ENCODE results near the gene MAPKAPK2.

Gene MAPKAPK2

DNA sequence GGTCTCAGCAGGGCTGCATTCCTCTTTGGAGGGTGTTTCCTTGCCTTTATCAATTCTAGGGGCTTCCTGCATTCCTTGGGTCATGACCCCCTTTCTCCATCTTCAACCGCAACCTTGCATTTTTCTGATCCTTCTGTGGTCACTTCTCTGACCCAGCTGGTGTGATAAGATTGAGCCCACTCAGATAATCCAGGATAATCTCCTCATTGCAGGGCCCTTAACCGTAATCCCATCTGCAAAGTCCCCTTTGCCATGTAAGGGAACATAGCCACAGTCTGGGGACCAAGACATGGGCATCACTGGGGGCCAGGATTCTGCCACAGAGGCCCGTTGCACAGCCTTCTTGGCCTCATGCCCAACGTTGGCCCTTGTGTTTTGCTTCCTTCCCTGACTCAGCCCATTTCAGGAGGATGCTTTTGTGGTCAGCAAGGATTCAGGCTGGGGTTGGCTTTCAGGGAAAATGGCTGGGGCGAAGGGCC lies 50.9 kb downstream of the MAPKAPK2 start:
- Mint-ChIP-seq H3K4me1 (peaks cover 53 to 72% of the 10 kb centered on the region in 2 donors), H3K9me3 (no peaks in the 10 kb centered on the region), H3K27ac (no peak overlapping the region), H3K36me3 (peaks cover 34 to 45% of the 10 kb centered on the region in 2 donors), H3K27me3 (no peaks in the 10 kb centered on the region), H3K4me3 (no peak overlapping the region)
- no peak for ATAC-seq (replicated peaks)
- no peak for DNase-seq

DNA sequence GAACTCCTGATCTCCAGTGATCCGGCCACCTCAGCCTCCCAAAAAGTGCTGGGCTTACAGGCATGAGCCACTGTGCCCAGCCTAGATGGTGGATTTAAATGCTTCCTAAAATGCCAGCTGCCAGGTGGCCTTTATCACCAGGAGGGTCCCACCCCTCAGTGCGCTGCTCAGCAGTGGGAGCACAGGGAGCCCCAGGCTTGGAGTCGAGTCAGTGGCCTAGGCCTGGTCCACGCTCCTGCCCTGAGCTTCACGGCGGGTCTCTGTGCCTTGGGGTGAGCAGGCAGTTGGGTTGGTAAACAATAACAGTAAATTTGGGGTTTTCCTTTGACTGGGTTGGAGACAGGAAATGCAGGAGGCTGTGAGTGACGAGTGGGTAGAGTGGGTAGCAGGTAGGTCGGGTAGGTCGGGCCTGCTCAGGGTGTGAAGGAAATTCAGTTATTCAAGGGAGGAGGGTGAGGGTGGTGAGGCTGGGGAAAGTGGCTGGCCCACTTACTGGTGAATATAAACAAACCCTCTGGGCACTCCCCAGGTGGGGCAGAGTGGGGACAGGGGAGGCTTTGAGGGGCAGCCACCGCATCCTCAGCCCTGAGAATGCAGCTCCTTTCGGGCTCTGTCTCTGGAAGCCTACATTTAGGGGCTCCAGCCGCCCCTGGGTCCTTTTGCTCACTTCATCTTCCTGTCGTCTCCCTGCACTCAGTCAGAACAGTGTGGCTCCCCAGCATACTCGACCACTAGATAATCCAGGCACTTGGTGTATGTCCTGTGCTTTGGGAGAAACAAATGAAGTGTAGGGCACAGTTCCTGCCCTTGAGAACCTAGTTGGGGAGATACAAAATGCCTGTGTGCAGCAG lies 52.4 kb downstream of the MAPKAPK2 start:
- no peak for ATAC-seq (replicated peaks)
- H3K27ac Mint-ChIP-seq = peak overlapping the region; percentile 87
- H3K4me3 Mint-ChIP-seq = peak overlapping the region in 1 of 2 donors; percentile 19
- DNase-seq = no peak
- no peaks in the 10 kb centered on the region for H3K27me3 Mint-ChIP-seq
- H3K4me1 Mint-ChIP-seq = peaks cover 63 to 82% of the 10 kb centered on the region in 2 donors
- H3K36me3 Mint-ChIP-seq = peaks cover 25 to 33% of the 10 kb centered on the region in 2 donors
- H3K9me3 Mint-ChIP-seq = no peaks in the 10 kb centered on the region

DNA sequence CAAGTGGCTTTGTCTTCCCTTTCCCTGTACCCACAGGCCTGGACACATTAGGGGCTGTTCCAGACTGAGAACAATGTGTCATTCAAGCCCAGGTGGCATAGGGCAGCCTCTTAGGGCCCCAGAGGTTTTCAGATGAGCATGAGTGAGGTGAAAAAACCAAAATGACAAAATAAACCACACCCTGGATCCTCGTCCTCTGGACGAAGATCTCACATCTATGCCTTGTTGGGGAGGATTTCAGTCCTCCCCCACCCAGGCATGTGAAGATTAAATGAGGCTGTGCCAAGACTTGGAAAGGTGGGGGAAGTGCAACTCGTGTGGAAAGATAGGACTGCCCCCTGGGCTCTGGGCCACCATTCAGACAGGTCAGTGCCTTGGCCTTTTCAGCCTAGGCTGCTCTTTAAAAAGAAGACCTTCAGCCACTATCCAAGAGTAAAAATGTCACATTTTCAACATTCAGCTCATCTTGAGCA lies 53.1 kb downstream of the MAPKAPK2 start:
- no peaks in the 10 kb centered on the region for H3K9me3 Mint-ChIP-seq
- H3K27me3 Mint-ChIP-seq = no peaks in the 10 kb centered on the region
- ATAC-seq (replicated peaks) (no peak), DNase-seq (no peak)
- H3K4me3 Mint-ChIP-seq = no peak overlapping the region
- H3K27ac Mint-ChIP-seq = peak overlapping the region; percentile 37
- peaks cover 66 to 88% of the 10 kb centered on the region in 2 donors for H3K4me1 Mint-ChIP-seq
- peaks cover 21 to 27% of the 10 kb centered on the region in 2 donors for H3K36me3 Mint-ChIP-seq

DNA sequence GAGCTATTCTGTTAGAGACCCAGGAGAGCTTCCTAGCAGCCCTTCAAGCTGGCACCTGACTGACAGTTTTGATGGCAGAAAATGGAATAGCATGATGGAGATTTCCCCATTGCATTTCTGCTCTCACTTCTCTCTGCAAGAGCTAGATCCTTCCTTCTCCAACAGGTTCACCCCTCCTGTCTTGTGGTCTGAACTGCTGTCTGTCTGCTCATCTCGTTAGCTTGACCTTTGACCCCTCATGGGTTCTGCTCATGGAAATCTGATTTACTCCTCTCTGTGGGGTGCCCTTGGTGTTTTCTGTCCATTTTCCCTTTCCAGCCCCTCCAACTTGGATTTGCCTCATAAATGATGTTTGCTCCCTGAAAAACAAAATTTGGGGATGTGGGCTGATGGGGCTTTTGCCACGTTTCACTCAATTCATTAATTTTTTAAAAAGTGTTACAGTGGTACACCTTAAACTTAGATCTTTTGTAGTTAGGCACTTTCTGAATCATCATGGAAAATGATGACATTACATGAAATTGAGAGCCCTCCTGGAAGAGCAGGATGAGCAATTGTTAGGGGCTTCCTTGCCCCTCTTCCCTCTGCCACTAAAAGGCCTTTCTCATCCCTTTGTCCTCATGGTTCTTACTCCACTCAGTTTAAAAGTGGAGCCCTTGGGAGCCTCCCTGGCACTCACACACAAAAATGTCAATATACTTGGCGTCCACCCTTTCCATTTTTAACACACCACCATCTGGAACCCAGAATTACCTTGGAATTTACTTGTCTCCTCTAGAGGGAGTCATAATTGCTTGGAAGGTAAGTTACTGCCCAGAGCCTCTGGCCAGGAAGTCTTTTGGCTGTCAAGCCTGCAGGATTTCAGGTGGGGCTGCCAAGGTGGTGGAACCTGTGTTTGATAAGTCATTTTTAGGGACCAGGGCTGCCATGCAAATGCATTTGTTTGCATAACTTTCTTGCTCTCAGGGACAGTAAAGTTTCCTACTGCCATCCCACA lies 54.0 kb downstream of the MAPKAPK2 start:
- no peaks in the 10 kb centered on the region for H3K9me3 Mint-ChIP-seq
- H3K36me3 Mint-ChIP-seq = peaks cover 19 to 20% of the 10 kb centered on the region in 2 donors
- peak overlapping the region; percentile 78 for H3K27ac Mint-ChIP-seq
- H3K27me3 Mint-ChIP-seq = no peaks in the 10 kb centered on the region
- peak overlapping the region in 1 of 2 donors; percentile 12 for H3K4me3 Mint-ChIP-seq
- DNase-seq (no peak), ATAC-seq (replicated peaks) (no peak)
- H3K4me1 Mint-ChIP-seq = peaks cover 71 to 96% of the 10 kb centered on the region in 2 donors

DNA sequence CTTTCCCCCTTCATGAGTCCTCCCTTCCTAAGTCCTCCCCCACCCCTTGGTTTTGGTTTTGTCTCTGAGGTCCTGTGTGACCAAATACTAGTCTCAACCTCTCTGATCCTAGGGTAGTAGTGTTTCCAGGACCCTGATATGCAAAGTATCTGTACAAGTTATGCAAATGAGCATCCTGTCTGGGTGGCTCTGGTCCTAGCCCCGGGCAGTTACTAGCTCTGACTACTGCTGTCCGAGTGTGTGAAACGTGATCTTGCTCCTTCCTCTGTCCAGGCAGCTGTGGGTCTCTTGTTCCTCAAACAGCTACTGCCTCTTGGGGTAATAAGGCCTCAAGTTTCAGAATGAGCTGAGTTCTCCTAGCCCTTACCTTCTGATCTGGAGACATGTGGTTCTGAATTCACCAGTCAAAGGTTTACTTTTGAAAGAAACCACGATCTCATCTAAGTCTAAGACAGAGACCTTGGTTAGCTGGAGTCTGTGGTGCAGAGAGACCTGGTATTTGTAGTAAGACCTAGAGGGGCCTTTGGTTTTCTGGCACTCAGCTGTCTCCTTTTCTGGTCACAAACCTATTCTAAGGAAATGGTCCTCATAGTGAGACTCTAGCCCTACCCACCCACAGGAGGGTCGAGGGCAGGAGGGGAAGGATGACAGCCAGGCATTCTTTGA lies 54.8 kb downstream of the MAPKAPK2 start:
- peaks cover 66 to 93% of the 10 kb centered on the region in 2 donors for H3K4me1 Mint-ChIP-seq
- peak; percentile 86 to 89 for ATAC-seq (replicated peaks)
- peak overlapping the region; percentile 96 for H3K27ac Mint-ChIP-seq
- H3K4me3 Mint-ChIP-seq = peak overlapping the region; percentile 55 to 63
- no peaks in the 10 kb centered on the region for H3K27me3 Mint-ChIP-seq
- DNase-seq = peak; percentile 71
- no peaks in the 10 kb centered on the region for H3K9me3 Mint-ChIP-seq
- H3K36me3 Mint-ChIP-seq = peaks cover 11 to 13% of the 10 kb centered on the region in 2 donors

DNA sequence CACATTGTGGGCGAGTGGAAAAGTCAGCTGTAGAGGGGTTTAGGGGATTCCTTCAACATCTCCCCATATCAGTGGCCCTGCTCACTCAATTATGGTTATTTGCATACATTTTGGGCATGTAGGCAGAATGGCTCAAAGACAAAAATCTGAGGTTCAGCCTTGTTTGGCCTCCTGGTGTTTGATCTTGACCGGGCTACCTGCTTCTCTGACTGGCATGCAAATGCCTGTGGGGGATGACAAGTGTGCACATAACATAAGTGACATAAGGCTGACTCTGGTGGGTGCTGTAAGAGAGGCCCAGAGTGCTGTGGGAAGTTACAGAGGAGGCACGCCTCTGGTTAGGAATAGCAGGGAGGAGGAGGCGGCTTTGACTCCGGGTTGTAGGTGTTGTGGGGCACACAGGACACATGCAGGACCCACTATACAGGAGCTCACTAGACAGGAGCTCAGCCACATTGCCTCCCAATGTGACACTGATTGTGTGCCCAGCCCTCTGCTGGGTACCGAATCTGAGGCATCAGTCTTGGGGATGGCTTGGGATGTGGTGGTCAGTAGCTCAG lies 56.5 kb downstream of the MAPKAPK2 start:
- Mint-ChIP-seq H3K9me3 (no peaks in the 10 kb centered on the region), H3K4me1 (peaks cover 63 to 86% of the 10 kb centered on the region in 2 donors), H3K27ac (peak overlapping the region; percentile 57), H3K4me3 (peak overlapping the region in 1 of 2 donors; percentile 12), H3K27me3 (no peaks in the 10 kb centered on the region), H3K36me3 (peaks cover 3 to 7% of the 10 kb centered on the region in 2 donors)
- DNase-seq (no peak), ATAC-seq (replicated peaks) (no peak)

DNA sequence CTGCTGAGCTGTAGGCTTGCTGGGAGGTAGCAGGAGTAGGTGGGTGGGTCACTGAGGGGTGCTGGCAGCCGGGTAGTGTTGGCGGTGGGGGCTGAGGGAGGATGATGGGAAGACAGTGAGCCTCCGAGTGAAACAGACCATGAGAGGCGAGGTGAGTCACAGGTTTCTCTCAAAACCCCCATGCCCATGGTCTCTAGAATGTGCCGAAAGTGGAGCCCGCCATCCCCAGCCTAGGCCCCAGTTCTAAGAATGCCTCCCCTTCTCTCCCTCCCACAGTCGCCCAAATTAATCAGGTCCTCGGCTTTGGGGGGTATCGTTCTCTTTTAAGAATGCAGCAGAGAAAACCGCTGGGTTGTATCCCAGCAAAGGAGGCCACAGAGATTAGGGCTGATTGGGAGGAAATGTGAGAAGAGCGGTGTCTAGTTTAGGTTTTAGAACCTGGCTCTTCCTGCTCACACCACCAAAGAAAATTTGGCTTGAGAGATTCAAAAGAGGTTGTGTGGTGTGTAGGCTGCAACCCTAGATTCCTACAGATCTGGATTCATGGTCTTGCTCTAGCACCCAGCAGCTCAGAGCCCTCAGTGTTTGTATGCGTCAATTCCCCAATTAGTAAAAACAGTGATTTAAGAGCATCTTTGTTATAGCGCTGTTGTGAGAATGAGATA lies 58.1 kb downstream of the MAPKAPK2 start:
- H3K27ac Mint-ChIP-seq = peak overlapping the region; percentile 69
- DNase-seq = no peak
- H3K27me3 Mint-ChIP-seq = no peaks in the 10 kb centered on the region
- no peak overlapping the region for H3K4me3 Mint-ChIP-seq
- no peaks in the 10 kb centered on the region for H3K9me3 Mint-ChIP-seq
- peak in 1 of 2 donors; percentile 7 for ATAC-seq (replicated peaks)
- peaks cover 3 to 5% of the 10 kb centered on the region in 2 donors for H3K36me3 Mint-ChIP-seq
- peaks cover 50 to 69% of the 10 kb centered on the region in 2 donors for H3K4me1 Mint-ChIP-seq

DNA sequence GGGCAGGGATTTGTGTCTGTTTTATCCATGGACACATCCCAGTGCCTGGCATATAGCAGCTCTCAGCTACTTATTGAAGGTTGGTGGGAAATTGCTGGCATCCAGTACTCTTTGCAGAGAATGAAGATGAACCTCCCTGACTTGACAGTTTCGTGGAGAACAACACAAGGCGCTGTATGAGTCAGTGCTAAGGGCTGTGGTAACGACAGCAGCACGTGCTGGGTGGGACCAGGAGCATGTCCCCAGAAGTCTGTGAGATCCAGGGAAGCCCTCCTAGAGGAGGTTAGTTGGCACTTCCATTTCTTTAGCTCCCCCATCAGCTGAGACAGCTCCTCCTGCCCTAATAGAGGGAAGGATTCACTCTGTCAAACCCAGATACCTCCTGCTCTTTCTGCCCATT lies 60.0 kb downstream of the MAPKAPK2 start:
- DNase-seq (no peak), ATAC-seq (replicated peaks) (no peak)
- Mint-ChIP-seq H3K36me3 (peaks cover 0 to 2% of the 10 kb centered on the region in 2 donors), H3K4me3 (no peak overlapping the region), H3K27me3 (no peaks in the 10 kb centered on the region), H3K4me1 (peaks cover 35 to 59% of the 10 kb centered on the region in 2 donors), H3K9me3 (no peaks in the 10 kb centered on the region), H3K27ac (no peak overlapping the region)

DNA sequence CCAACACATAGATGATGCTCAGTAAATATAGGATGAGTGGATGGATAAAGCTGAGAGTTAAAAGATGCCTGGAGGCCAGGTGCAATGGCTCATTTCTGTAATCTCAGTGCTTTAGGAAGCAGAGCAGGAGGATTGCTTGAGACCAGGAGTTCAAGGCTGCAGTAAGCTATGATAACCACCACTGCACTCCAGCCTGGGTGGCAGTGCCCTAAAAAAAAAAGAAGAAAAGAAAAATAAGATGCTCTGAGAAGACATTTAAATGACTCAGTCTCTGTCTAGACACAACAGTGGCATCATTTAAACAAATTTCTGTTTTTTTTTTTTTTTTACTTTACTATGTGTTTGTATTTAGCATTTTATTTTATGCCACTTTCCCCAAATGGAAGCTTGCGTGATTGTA lies 60.6 kb downstream of the MAPKAPK2 start:
- ATAC-seq (replicated peaks) (no peak), DNase-seq (no peak)
- Mint-ChIP-seq H3K27ac (peak overlapping the region; percentile 74), H3K9me3 (no peaks in the 10 kb centered on the region), H3K27me3 (no peaks in the 10 kb centered on the region), H3K4me1 (peaks cover 32 to 54% of the 10 kb centered on the region in 2 donors), H3K4me3 (no peak overlapping the region), H3K36me3 (peaks cover 0 to 2% of the 10 kb centered on the region in 2 donors)

DNA sequence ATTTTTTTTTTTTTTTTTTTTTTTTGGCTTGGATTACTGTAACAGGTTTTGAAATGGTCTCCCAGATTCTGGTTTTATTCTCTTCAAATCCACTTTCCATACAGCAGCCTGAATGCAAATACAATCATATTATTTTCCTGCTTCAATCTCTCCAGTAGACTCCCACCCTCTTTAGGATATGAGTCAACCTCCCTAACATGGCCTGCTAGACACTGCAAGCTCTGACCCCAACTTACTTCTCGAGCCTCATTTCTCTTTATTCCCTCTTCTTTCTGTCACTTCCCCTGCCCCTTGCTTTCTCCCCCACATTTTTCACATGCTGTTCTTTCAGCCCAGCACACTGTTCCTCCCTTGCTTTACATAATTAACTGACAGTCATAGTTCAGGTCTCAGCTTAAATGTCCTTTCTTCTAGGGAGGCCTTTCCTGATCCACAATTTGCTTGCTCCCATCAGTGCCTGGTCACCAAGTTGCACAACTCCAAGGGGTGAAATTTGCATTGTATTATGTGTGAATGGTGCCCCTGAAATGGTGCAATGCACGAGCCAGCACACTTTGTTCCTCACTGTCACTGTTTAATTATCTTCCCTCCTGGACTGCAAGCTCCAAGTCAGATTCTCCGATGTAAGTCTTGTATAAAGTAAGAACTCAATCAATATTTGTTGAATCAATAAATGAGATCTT lies 63.8 kb downstream of the MAPKAPK2 start:
- Mint-ChIP-seq H3K9me3 (no peaks in the 10 kb centered on the region), H3K27me3 (no peaks in the 10 kb centered on the region), H3K4me1 (peaks cover 15 to 31% of the 10 kb centered on the region in 2 donors), H3K4me3 (no peak overlapping the region), H3K27ac (no peak overlapping the region), H3K36me3 (peaks cover 0 to 2% of the 10 kb centered on the region in 2 donors)
- DNase-seq (no peak), ATAC-seq (replicated peaks) (no peak)

DNA sequence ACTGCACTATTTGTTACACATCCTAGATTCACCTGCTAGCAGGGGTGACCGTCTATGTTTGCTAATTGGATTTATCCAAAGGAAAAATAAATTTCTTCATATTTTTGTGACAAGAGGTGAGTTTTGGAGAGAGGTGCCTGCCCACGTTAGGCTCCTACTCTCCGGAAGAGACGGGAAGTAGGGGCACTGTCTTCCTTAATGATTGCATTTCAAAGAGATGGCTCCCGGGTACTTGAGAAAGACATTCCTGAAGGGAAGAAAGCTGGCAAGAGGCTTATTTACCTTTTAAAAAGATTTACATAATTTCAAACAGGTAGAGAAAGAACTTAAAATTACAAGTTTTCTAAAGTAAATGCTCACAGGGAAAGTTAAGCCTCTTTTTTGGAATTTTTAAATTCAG lies 67.2 kb downstream of the MAPKAPK2 start:
- Mint-ChIP-seq H3K36me3 (no peaks in the 10 kb centered on the region), H3K27me3 (no peaks in the 10 kb centered on the region), H3K9me3 (no peaks in the 10 kb centered on the region), H3K27ac (no peak overlapping the region), H3K4me3 (no peak overlapping the region), H3K4me1 (peaks cover 15 to 27% of the 10 kb centered on the region in 2 donors)
- DNase-seq (no peak), ATAC-seq (replicated peaks) (no peak)

DNA sequence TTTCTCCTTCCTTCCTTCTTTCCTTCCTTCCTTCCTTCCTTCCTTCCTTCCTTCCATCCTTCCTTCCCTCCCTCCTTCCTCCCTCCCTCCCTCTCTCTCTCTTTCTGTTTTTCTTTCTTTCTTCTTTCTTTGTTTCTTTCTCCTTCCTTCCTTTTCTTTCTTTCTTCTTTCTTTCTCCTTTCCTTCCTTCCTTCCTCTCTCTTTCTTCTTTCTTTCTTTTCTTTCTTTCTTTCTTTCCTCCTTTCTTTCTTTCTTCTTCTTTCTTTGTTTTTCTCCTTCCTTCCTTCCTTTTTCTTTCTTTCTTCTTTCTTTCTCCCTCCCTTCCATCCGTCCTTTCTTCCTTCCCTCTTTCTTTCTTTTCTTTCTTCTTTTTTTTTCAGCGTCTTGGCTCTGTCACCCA lies 67.8 kb downstream of the MAPKAPK2 start:
- H3K27me3 Mint-ChIP-seq = no peaks in the 10 kb centered on the region
- H3K4me1 Mint-ChIP-seq = peaks cover 15 to 27% of the 10 kb centered on the region in 2 donors
- ATAC-seq (replicated peaks) = no peak
- no peaks in the 10 kb centered on the region for H3K9me3 Mint-ChIP-seq
- H3K36me3 Mint-ChIP-seq = no peaks in the 10 kb centered on the region
- no peak overlapping the region for H3K4me3 Mint-ChIP-seq
- DNase-seq = no peak
- H3K27ac Mint-ChIP-seq = peak overlapping the region; percentile 79

Data from stimulated activated naive B cell treated with anti-CD40 and anti-IgM and Interleukin-4, amounts not matched to agents 10 μg/mL and 1 μg/mL and 100 μg/mL, for 72 hours (primary cell).